ENCODE data around the gene SYTL3.
"Not testable (repeated sequence)": the region's sequence is repeated elsewhere in the genome, so short reads cannot be mapped to it uniquely, and the experiment has no call there.

The SYTL3 gene, protein sequence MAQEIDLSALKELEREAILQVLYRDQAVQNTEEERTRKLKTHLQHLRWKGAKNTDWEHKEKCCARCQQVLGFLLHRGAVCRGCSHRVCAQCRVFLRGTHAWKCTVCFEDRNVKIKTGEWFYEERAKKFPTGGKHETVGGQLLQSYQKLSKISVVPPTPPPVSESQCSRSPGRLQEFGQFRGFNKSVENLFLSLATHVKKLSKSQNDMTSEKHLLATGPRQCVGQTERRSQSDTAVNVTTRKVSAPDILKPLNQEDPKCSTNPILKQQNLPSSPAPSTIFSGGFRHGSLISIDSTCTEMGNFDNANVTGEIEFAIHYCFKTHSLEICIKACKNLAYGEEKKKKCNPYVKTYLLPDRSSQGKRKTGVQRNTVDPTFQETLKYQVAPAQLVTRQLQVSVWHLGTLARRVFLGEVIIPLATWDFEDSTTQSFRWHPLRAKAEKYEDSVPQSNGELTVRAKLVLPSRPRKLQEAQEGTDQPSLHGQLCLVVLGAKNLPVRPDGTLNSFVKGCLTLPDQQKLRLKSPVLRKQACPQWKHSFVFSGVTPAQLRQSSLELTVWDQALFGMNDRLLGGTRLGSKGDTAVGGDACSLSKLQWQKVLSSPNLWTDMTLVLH

DNA sequence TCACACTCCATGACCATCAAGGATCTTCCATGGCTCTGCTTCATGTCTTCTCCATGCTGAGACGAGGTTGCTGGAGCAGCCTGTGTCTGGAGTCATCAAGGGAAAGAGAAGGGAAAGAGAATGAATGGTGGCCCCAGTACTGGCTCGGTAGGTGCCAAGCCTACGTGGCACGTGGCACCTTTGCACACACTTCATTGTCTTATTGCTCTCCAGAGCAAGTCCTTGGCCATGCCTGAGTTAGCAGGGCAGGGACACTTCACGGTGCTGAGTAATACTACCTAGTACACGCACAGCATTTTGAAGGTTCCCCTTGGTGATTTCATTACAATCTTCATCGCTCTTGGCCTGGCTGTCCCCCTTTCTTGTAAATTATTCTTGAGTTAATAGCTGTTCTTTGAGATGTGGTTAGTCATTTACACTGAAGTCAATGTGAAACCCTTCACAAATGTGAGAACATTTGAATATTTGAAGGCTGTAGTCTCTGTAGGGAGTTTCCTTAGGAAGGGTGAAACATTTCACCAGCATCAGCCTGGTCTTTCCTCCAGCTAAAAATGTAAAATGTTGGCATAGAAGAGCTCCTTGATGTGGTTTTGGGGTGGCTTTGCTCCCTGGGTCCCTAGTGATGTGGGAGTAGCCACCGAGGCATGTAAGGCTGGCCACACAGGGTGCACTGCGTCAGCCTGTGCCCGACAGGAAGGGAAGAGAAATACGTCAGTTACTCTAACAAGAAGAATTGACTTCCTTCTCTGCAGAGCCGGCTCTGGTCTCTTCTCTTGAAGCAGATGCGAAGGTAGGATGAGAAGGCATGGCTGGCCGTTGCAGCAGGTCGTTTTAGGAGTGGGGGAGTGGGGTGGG is at the start of gene SYTL3:
Gene SYTL3 (plus strand): TSS at position 766 of the 855 bp plus-strand sequence. CDS start 13,215 bp downstream, outside the sequence.
- peak; percentile 38 for DNase-seq

DNA sequence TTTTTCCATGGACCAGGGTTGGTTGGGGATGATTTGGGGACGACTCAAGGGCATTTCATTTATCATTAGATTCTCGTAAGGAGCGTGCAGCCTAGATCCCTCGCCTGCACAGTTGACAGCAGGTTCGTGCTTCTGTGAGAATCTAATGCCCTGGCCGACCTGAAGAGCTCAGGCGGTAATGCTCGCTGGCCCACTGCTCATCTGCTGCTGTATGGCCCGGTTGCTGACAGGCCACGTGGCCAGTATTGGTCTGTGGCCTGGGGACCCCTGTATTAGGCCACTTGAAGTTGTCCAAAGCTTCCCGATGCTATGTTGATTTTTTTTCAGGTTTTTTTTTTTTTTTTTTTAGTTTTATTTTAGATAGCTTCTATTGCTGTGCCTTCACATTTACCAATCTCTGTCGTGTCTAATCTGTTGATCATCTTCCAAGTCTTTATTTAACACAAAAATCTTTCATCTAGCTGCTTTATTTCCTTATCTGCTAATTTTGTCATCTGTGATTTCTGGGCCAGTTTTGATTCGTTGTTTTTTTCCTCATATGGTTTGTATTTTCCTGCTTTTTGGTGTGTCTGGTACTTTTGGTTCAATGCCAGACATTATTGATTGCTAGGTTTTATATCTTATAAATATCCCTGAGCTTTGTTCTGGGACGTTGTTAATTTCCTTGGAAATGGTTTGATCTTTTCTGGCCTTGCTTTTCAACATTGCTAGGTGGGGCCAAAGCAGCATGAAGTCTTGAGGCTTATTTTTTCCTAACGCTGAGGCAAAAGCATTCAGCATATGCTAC is 46.4 kb upstream of the SYTL3 start:
- no peak for DNase-seq

DNA sequence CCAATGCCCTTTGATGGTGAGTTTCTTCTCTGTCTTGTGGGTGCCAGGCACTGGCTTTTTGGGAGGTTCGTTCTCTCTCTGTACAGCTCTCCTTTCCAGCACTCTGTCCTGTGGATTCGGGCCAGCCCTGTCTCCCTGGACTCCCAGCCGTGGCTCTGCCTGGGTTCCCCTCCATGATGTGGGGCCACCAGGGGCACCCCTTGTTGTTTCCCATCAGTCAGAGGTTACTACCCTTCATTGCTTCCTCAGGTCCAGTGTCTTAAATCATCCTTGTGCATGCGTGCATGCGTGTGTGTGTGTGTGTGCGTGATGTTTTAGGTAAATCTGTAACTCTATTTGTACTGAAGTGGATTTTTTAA is 45.8 kb upstream of the SYTL3 start:
- no peak for DNase-seq

DNA sequence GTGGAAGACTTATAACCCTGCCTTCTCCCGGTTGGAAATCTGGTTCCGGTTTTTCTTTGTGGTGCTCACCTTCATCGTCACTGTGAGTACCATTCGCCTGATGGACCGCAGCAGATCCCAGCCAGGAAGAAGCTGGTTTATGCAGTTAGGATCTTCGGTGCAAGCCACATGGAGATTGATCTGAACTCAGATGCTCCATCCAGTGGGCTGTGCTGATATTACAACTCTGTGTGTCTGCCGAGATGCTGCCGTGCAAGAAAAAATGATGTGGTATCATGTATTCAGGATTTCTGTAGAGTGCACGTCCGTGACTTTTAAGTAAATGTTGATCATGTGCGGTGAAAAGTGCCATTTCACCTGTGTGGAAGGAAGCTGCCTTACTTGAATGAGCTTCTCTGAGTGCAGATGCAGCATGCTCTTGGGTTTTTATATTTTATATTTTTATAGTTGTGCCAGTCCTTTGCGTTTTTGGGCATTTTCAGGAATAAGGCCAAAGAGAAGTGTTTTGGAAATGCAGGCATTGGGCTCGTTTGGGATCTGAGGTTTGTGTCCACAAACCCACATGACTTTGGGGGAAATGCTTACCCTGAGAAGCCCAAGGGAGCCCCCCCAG is 44.5 kb upstream of the SYTL3 start:
- DNase-seq, result peak; percentile 88

DNA sequence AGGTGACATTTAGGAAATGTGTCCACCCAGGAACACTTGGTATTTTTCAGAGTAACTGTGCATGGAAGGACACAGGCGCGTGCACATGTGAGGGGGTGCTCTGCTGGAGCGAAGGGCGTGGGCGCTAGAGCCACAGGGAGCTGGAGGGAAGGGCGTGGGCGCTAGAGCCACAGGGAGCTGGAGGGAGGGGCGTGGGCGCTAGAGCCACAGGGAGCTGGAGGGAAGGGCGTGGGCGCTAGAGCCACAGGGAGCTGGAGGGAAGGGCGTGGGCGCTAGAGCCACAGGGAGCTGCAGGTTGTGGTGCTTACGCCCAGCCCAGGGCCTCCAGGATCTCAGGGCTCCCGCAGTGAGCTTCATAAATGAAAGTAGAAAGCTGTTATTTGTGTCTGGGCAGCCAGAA is 43.8 kb upstream of the SYTL3 start:
- not testable (repeated sequence) for DNase-seq

DNA sequence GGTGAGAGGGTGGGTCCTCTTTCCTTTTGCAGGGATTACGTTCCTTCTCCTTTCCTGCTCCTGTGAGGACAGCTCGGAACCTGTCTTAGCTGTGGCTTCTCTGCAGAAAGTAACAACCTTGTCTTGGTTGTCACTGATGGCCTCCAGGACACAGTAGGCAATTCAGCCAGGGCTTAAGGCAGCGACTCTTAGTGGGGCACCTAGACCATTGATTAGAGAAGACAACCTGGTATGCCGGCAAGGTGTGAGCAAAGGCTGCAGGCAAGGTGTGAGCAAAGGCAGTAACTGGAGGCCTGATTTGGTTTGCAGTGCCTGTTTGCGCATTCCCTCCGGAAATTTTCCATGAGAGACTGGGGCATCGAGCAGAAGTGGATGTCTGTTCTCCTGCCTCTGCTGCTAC is 42.9 kb upstream of the SYTL3 start:
- peak; percentile 43 for DNase-seq

DNA sequence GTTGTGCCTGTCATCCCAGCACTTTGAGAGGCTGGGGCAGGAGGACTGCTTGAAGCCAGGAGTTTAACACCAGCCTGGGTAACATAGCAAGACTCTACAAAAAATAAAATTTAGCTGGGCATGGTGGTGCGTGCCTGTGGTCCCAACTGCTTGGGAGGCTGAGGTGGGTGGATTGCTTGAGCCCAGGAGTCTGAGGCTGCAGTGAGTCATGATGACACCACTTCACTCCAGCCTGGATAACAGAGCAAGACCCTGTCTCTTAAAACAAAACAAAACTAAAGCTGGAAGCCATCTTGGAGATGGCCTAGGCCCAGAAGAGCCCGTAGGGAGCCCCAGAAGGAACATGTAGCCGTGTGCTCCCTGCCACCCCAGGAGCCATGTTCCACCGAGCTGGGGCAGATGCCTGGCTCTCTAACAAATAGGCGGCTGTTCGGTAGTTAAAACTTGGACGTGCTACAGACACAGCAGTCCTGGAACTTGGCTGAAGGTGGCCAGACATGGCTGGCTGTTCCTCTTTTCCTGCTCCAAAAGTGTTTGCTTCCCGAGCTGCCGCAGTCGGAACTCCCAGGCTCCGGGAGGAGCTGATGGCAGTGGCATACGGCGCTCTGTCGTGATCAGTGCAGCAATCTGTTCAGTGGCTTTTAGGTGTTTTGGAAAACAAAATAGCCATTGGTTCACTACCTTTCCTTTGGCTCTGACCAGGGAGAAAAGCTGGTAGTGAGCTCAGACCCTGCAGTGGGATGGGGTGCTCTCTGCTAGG is 42.3 kb upstream of the SYTL3 start:
- peak; percentile 52 for DNase-seq

DNA sequence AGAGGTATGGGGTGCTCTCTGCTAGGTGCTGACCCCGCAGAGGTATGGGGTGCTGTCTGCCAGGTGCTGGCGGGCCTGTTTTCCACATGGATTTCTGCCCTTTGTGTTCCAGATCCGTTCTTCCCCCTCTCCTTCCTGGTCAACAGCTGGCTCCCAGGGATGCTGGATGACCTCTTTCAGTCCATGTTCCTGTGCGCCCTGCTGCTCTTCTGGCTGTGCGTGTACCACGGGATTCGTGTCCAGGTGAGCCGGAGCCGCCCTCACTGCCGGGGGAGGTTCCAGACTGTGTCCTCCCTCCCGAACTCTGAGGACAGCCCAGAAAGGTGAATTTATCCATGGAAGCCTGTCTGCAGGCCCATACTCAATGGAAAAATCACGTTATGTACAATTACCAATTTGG is 41.6 kb upstream of the SYTL3 start:
- DNase-seq, result peak; percentile 33

DNA sequence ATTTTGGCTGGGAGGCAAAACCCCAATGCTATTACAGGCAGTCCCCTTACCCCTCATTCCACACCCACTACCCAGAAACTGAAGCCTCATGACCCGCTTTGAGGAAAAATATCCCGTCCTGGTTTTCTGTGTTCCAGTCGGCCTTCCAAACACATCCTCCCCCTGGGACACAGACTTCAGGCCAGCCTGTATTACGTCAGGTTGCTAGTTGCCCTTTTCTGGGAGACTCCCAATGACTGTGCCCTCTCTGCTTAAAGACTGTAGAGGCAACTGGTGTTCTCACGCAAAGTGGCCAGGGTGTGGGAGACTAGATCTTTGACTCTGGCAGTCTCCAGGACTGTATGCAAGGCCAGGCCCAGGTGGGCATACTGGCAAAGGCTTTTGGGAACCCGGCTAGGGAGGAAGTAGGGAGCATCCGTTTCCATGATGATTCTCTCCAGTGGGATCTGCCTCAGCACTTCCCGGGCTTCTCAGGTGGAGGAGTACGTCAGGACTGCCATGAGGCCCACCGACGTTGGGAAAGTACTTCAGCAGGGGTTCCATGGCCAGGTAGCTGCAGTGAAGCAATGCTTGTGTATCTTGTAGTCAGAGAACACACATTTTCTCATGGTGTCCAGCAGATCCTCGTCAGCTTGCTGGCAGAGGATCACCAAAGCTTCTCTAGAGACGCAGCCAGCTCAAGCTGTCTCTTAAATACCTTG is 40.2 kb upstream of the SYTL3 start:
- peak; percentile 45 for DNase-seq

DNA sequence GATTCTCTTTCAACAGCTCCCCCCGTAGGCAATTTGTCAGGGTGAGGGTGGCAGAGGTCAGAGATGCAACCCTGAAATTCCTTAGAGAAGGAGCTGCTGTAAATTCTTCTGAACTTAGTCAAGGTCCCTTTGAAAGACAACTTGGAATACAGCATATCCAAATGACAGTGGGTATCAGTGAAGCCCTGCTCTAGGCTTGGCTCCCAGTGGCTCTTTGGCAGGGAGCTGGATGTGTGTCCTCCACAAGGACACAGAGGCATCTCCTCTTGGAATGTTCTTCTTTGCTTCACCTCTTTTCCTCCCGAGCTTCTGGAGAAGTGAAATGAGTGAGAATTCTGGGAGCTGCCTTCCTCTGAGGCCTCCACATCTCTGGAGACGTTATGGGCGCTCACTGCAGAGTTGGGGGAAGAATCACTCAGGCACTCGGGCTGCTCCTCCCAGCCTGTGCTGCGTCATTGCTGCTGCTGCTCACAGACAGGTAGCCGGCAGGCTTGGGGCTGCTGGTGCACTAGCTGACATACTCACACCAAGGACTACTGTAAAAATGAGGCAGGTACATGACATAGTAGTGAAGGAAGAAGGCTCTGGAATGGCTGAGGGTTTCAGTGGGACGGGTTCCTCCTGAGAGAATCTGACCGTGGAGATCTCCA is 39.4 kb upstream of the SYTL3 start:
- peak; percentile 61 for DNase-seq

DNA sequence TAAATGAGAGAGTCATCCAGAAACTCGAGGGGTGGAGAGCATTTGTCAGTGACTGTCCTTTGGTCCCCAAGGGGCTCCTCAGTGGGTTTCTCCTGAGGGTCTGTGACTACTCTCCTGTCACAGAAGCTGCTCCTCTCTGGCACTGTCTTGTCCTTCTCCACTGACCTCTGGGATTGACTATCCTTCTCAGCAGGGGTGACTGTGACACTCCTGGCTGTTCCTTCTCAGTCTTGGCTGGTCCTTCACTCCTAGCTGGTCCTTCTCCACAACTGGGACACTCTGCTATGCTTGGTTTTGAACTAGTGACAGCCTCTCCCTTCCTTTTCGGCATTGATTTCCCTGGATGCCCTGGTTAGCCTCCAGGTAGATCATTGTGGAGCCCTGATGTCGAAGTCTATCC is 38.8 kb upstream of the SYTL3 start:
- DNase-seq, result peak; percentile 53

DNA sequence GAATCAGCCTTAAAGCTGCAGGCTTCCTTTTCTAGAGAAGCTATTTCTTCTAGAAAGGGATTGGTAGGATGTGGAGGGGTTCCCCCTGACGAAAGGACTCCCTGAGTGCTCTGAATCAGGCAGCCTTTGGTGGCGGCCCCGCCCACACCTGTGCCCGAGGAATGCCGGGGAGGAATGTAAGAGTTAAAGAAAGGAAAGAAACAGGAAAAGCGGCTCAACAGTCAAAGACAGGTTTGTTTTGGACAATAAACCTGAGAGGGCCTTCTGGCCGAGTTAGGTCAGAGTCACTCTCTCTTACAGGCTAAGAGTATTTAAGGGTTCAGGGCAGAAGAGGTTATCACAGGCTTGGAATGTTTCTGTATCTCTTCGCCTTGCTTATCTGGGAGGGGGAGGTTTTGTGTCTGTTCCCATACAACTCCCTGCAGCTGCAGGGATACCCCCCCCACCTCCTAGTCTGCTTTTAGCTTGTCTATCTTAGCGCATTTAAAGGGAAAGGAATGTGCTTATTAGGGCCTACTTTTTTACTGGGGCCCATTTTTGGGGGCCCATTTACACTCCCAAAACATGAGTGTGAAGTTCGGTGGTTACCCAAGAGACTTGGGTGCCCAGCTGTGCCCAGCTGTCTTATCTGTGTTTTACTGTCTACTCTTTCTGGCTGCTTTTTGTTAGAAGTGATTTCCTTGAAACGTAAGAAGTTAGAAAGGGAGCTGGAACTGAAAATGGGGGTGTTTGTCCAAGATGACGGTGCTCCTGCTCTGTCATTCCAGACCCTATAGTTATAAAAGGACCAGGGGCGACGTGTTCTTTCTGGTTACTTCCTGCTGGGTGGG is 38.1 kb upstream of the SYTL3 start:
- DNase-seq, result peak; percentile 96

DNA sequence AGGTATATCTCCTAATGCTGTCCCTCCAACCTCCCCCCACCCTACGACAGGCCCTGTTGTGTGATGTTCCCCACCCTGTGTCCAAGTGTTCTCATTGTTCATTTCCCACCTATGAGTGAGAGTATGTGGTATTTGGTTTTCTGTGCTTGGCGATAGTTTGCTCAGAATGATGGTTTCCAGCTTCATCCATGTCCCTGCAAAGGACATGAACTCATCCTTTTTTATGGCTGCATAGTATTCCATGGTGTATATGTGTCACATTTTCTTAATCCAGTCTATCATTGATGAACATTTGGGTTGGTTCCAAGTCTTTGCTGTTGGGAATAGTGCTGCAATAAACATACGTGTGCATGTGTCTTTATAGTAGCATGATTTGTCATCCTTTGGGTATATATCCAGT is 35.2 kb upstream of the SYTL3 start:
- peak; percentile 1 for DNase-seq

DNA sequence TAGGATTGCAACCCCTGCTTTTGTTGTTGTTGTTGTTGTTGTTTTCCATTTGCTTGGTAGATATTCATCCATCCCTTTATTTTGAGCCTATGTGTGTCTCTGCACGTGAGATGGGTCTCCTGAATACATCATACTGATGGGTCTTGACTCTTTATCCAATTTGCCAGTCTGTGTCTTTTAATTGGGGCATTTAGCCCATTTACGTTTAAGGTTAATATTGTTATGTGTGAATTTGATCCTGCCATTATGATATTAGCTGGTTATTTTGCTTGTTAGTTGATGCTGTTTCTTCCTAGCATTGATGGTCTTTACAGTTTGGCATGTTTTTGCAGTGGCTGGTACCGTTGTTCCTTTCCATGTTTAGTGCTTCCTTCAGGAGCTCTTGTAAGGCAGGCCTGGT is 31.6 kb upstream of the SYTL3 start:
- not testable (repeated sequence) for DNase-seq

DNA sequence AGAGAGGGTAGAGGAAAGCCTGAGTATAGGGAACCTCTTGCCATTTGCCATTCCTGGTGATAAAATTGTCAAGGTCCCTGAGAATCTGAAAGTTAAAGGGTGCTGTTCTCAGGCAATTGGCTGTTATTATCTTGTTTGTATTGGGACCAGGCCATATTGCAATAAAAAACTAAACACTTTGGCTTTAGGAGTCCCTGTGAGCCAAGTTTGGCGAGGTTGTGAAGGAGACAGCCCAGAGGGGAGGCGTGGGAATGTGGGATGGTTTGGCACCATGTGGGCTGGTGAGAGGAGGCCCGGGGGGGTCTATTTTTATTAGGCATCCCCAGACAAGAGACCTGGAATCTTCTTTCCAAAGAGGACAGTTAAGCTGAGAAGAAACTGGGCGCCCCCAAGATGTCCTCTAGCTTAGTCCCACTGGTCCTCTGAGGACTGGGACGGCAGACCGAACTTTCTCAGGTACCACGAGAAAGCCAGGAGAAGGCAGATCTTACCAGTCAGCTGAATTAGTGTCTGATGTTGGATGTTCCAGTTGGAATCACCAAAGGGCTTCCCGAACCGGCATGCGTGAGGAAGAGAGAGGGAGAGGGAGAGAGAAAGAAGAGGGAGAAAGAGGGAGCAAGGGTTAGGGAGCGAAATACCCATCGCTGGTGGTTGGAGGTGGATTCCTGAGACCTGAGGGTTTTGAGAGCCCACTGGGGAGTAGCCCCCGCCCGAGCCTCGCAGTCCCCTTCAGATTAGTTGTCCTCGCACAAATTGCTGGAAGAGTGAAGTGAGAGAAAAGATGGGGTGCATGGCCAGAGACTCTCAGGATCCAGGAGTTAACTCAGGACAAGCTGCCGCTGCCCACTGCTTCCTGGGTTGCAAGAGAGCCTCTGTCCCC is 29.7 kb upstream of the SYTL3 start:
- DNase-seq, result peak; percentile 32

DNA sequence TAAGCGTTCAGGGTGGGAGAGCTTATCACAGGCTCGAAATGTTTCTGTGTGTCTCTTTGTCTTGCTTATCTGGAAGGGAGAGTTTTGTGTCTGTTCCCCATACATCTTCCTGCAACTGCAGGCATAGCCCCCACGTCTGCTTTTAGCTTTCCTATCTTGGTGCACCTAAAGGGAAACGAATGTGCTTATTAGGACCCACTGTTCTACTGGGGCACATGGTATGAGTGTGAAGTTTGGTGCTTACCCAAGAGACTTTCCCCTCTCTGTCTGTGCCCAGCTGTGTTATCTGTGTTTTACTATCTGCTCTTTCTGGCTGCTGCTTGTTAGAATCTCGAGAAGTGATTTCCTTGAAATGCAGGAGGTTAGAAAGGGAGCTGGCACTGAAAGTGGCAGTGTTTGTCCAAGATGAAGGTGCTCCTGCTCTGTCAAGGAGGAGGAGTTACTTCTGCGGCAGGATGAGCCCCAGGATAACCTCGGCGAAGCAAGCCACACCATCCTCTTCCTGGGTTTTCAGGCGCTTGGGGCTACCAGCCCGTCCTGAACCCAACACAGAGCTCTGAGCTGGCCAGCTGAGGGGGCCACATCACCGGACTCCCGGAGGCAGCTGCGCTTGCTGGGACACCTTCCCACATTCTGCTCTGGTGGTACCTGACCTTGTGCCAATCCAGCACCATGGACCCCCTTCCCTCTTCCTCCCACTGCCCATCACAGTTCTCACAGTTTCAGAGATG is 28.7 kb upstream of the SYTL3 start:
- DNase-seq, result peak; percentile 48

DNA sequence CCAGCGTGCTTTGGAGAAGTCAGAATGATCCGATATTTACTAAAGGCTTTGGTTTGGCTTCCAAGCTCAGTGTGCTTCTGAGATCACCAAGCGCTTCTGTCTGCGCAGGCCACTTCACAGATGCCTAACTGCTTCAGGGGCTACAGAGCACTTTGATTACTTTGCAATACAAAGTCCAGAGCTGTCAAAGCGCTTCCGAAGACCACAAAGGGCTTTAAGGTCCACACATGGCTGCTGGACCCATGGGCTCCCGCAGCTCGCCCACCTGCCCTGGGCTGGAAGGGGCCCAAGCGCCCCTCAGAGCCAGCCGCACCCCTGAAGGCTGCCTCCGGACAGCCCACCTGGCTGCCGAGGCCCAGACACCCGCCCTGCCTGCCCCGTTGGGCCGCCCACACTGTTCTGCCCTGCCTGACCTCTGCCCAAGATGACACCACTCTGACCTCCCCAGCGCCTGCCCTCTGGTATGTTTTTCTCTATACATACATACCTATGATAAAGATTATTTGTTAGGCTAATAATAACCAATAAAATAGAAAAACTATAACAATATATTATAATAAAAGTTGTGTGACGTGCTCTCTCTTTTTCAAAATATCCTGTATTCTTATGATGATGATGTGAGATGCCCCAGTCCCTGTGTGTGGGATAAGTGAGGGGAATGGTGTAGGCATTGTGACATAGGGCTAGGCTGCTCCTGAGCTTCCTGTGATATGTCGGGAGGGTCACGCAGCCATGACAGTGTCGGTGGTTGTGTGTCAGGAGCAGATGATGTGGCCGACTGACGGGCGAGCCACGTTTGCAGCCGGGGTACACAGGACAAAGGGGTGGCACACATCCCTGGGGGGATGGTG is 27.9 kb upstream of the SYTL3 start:
- peak; percentile 46 for DNase-seq

Data from islet precursor cell (in vitro differentiated cells).